ENCODE data around the gene SLC47A2.

- TF ChIP-seq CTCF (conservative IDR thresholded peaks at IDR 0.05; ENCODE audit: low read depth in 2 of 2), result no peak
- TF ChIP-seq ETS1 (IDR thresholded peaks at IDR 0.05), result no peak
- no peak for TF ChIP-seq EZH2 (IDR thresholded peaks at IDR 0.05; ENCODE audit: low read depth, unreplicated experiment)
Measured at GRCh38 chr17:19664821-19665181, 51.6 kb downstream of the SLC47A2 start.
